HG03064 (cell line): Measurements from ENCODE around the gene ARMC9.
"Not testable (repeated sequence)": the region's sequence is repeated elsewhere in the genome, so short reads cannot be mapped to it uniquely, and the experiment has no call there.

Experiments used
- ATAC-seq: cut with Tn5 transposase; IDR thresholded peaks from one replicate; pipeline ENCODE4 v1.9.1; 2021; ENCODE audit warnings: low read depth; ENCODE audit not compliant: unreplicated experiment

The ARMC9 gene

GRCh38 chr2:231241755-231242507 is 43.5 kb downstream of the ARMC9 start:
- ATAC-seq = no peak

- no peak for ATAC-seq
Observed at GRCh38 chr2:231243866-231244265, 45.4 kb downstream of the ARMC9 start.

DNA sequence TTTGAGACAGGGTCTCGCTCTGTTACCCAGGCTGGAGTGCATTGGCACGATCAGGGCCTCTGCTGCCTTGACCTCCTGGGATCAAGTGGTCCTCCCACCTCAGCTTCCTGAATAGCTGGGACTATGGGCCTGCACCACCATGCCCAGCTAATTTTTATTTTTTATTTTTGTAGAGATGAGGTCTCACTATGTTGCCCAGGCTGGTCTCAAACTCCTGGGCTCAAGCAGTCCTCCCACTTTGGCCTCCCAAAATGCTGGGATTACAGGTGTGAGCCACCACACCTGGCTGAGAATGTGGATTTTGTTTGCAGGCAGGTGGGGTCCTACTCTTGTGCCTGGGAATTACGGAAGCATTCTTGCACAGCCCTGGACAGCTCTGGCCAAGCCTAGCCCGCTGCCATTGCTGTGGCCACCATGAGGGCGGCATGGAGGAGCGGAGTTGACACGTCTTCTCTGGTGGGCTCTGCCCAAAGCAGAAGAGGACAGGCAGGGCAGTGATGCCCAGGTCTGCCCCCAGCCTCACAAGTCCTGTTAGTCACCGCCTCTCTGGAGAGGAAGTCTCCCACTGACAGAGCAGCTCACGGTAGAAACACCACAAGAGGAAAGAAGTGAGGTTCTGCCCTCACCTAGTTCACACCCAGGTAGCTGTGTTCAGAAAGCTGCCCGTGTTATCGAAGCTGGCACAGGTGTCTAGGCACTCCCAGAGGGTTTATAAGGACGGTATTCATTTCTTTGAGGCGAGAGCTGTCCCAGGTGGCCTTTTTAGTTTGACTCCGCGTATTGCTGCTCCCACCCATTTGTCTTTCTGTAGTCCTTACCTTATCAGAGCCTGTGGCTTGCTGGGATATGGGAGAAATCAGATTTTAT is 46.2 kb downstream of the ARMC9 start:
- ATAC-seq = no peak

DNA sequence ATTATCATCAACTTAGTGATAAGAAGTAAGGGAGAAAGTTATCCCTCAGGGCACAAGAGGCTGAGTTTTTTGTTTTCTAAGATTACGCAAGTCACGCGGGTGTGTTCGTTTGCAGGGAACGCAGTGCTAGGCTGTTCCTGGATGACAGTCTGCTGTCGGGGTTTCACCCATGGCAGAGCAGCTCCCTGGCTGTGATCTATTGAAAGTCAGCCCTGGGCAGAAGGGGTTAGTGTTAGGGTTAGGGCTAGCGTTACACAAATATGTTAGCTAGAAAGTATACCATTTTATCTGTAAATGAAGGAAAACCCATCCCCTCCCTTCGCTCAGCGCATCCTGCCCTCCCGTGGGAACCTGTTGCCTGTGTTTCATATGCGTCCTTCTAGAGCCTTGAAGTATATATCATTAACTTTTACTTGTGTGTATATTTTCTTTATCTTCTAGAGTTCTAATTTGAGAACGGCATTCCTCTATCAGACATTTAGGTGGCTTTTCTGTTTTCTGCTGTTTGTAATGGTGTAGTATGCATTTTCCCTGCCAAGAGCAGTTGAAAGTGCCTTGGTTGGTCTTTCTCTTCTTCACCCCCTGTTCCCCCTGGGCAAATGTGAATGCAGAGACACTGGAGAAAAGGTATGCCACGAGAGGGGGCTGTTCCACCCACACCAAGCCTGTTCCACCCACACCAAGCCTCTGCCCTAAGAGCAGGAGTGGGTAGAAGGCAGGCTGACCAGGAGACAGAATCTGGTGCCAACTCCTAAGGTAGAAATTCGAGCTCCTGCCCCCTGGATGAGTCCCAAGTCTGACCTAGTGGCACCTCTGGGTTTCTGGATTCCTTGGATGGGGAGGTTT is 47.0 kb downstream of the ARMC9 start:
- no peak for ATAC-seq

GRCh38 chr2:231246171-231246842 is 47.9 kb downstream of the ARMC9 start:
- ATAC-seq = no peak

DNA sequence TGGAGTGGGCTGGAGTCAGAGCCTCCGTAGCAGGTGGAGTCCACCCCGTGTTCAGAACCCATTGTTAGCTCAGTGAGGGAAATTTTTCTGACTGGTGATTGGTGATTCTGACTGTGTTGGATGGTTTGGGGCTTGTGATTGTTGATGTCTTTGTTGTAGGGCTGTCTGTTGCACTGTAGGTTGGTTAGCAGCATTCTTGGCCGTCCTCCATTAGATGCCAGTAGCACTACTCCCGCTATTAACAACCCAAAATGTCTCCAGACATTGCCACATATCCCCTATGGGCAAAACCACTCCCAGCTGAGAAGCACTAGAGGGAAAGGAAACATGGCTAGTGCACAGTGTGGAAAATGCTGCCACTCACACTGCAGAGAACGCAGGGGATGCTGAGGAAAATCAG is 51.7 kb downstream of the ARMC9 start:
- ATAC-seq = no peak

GRCh38 chr2:231250698-231251097 is 52.3 kb downstream of the ARMC9 start:
- ATAC-seq = no peak

GRCh38 chr2:231253292-231253691 is 54.9 kb downstream of the ARMC9 start:
- ATAC-seq = not testable (repeated sequence)

DNA sequence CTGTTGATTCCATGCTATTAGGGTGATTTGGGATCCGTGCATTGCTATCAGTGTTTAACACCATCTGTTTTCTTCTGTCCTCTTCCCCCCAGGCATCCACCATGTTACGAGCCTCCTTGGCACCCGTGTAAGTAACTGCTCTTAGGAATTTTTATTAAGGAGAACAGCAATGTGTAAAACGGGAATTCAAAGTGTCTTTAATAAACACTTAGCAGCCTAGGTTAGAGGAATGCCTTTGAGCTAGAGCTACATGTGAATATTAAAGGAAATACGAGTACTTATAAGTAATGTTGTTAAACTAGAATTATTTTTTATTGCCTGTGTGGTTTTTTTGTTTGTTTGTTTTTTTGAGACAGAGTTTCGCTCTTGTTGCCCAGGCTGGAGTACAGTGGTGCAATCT is 58.1 kb downstream of the ARMC9 start:
- no peak for ATAC-seq

- no peak for ATAC-seq
Observed at GRCh38 chr2:231257763-231258162, 59.3 kb downstream of the ARMC9 start.

DNA sequence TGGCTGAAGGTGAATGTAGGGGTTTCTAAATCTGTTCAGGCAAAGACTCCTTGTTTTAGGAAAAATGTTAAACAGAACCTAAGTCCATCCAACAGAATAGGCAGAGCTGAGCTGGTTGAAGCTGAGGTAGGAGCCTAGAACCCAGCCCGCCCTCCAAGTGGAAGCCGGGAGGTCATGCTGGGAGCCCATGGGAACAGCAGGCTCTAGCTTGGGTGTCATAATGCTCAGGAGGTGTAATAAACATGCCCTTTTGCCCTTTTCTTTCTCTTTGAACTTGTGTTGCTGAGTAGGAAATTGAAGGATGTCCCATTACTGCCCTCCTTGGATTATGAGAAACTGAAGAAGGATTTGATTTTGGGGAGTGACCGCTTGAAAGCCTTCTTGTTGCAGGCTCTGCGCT is 60.3 kb downstream of the ARMC9 start:
- ATAC-seq = no peak

- no peak for ATAC-seq
Observed at GRCh38 chr2:231259104-231259503, 60.7 kb downstream of the ARMC9 start.

GRCh38 chr2:231260442-231261208 is 62.2 kb downstream of the ARMC9 start:
- no peak for ATAC-seq

GRCh38 chr2:231263118-231263831 is 64.8 kb downstream of the ARMC9 start:
- ATAC-seq = no peak

DNA sequence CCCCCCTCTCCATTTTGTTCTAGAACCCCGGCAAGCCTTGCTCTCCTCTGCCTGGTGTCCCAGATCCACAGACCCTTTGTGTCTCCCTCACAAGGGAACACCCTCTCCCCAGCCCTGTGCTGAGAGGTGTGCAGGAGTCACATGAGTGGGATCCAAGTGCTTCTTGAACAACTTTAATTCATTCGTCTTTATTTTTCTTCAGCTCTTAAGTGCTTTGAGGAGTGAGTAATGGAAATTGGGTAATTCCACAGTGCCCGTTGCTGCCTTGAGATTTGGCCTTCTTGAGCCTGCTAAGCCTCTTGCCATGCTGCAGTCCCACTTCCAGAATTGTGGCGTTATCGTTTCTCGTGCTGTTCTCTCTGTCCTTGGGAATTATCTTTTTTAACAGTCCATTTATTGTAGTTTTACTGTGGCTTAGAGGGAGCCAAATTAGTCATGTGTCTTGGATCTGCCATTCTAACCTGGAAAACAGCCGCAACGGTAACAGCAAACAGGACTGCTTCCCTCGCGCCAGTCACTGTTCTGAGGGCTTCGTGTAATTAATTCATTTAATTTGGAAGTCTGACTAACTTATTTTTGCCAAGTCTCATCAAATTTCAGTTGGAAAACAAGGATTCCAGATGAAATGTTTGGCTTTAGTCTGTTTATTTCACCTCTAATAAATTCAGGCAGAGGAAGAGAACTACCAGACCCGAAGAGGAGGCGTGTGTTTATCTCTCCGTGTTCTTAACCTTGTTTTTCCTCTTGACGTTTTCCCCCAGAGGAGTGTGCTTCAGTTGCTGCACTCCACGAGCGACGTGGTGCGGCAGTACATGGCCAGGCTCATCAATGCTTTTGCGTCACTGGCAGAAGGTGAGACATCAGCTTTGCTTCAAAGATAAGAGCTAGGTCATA is 72.0 kb downstream of the ARMC9 start:
- ATAC-seq = no peak

- ATAC-seq = no peak
Observed at GRCh38 chr2:231272991-231273390, 74.6 kb downstream of the ARMC9 start.

- no peak for ATAC-seq
Observed at GRCh38 chr2:231276987-231277386, 78.6 kb downstream of the ARMC9 start.

GRCh38 chr2:231277962-231278361 is 79.5 kb downstream of the ARMC9 start:
- no peak for ATAC-seq
